ENCODE results near the gene NIPAL1.

- no peak for TF ChIP-seq EZH2phosphoT487 (IDR thresholded peaks at IDR 0.05; ENCODE audit: low read length)
- TF ChIP-seq CTCF (IDR thresholded peaks at IDR 0.05; ENCODE audit: low read length), result no peak
- TF ChIP-seq EZH2 (optimal IDR thresholded peaks at IDR 0.05; ENCODE audit: low read depth, low read length), result no peak
Observed at GRCh38 chr4:48073567-48074103, 57.1 kb downstream of the NIPAL1 start.

Data from MM.1S (cell line).